ENCODE data around the gene AGBL4. TPM values are rescaled to one million over a fixed set of nuclear protein-coding genes. Genes with fewer than 3 reads are reported as not detected.

AGBL4 gene
- total RNA-seq, 1 donor from 2014 or later = 2.1 TPM

DNA sequence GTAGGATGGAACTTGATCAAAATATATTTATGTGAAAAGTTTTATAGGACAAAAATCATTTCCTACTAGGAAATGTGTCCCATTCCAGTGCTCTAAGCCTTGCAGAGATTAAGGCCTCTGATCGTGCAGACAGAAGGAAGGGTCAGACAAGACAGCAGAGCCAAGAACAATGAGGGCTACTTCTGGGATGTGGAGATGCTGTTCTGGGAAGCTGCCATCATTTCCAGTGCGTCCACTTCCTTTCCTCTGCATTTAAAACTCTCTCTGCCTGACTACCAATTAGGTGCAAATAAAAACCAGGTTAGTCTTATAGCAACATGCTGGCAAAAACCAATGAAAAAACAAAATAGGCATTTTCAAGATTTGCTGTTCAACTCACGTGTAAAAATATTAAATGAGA, 1283.1 kb downstream of the AGBL4 start:
- DNase-seq (no peak), ATAC-seq (no peak)
- Histone ChIP-seq H3K27ac (no peak overlapping the region), H3K27me3 (ENCODE audit: low read depth) (no peaks in the 10 kb centered on the region), H3K9me3 (no peaks in the 10 kb centered on the region), H3K36me3 (peaks cover 26% of the 10 kb centered on the region), H3K4me3 (no peak overlapping the region), H3K4me1 (no peaks in the 10 kb centered on the region)
- TF ChIP-seq, protein P1, sequence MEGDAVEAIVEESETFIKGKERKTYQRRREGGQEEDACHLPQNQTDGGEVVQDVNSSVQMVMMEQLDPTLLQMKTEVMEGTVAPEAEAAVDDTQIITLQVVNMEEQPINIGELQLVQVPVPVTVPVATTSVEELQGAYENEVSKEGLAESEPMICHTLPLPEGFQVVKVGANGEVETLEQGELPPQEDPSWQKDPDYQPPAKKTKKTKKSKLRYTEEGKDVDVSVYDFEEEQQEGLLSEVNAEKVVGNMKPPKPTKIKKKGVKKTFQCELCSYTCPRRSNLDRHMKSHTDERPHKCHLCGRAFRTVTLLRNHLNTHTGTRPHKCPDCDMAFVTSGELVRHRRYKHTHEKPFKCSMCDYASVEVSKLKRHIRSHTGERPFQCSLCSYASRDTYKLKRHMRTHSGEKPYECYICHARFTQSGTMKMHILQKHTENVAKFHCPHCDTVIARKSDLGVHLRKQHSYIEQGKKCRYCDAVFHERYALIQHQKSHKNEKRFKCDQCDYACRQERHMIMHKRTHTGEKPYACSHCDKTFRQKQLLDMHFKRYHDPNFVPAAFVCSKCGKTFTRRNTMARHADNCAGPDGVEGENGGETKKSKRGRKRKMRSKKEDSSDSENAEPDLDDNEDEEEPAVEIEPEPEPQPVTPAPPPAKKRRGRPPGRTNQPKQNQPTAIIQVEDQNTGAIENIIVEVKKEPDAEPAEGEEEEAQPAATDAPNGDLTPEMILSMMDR (IDR thresholded peaks at IDR 0.05) = no peak
- intact Hi-C loops (cut with DNase I) = no loop called here

DNA sequence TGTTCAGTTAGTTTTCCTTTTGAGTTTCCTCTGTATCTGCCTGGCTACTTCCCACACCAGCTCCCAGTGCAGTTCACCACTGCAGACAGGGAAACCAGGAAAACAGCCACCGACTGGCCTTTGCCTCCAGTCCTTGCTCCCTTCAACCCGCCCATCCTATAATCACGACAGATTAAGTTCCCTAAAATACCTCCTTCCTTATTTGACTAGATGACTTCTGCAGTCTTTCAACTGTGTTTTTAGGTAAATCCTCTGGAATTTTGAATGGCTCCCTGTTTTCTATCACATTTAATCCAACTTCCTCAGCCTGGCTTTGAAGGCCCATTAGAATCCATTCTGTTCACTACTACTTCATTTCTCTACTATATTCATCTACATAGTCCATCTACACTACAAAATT, 1284.7 kb downstream of the AGBL4 start:
- no peak for DNase-seq
- no peak for ATAC-seq
- Histone ChIP-seq H3K4me1 (no peaks in the 10 kb centered on the region), H3K27ac (no peak overlapping the region), H3K27me3 (ENCODE audit: low read depth) (no peaks in the 10 kb centered on the region), H3K4me3 (no peak overlapping the region), H3K36me3 (peaks cover 32% of the 10 kb centered on the region), H3K9me3 (no peaks in the 10 kb centered on the region)
- intact Hi-C loops (cut with DNase I) = no loop called here
- TF ChIP-seq, protein P1 (IDR thresholded peaks at IDR 0.05) = no peak

DNA sequence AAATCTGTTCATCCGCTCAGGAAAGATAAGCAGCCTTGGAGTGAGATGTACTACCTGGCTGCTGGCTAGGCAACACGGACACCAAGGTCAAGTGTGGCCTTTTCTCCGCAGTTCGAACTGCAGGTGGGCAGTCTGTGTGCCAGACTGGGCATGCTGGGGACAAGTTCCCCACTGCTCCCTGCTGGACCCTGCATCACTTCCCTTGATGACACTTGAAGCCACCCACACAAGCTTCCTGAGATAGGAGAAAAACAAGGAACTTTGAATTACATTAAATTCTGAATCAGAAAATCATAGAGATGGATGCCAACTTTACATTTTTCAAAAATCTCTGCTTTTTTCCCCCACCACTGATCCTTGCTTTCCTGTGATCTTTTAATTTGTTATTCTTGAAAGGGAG, 1285.4 kb downstream of the AGBL4 start:
- Histone ChIP-seq H3K4me3 (no peak overlapping the region), H3K27ac (no peak overlapping the region), H3K4me1 (no peaks in the 10 kb centered on the region), H3K36me3 (peaks cover 39% of the 10 kb centered on the region), H3K9me3 (no peaks in the 10 kb centered on the region), H3K27me3 (ENCODE audit: low read depth) (no peaks in the 10 kb centered on the region)
- no peak for ATAC-seq
- DNase-seq = no peak
- intact Hi-C loops (cut with DNase I) = no loop called here
- TF ChIP-seq, protein P1 (IDR thresholded peaks at IDR 0.05) = no peak

DNA sequence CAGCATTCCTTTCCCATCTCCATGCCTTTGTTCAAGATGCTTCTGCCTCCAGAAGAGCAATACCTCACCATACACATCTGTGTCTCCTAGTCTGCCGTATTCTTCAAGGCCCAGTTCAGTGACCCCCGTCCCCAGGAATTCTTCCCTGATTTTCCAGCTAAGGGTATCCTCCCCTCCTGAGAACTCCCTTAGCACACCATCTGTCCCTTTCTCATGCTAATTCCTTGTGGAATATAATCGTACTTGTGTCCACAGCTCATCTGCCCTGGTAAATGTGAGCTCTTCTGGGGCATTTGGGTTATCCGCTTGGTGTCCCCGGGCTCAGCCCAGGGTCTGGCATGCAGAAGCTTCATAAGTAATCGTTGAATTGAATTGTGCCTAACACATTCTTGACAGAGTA, 1288.0 kb downstream of the AGBL4 start:
- TF ChIP-seq, protein P1 (IDR thresholded peaks at IDR 0.05) = no peak

DNA sequence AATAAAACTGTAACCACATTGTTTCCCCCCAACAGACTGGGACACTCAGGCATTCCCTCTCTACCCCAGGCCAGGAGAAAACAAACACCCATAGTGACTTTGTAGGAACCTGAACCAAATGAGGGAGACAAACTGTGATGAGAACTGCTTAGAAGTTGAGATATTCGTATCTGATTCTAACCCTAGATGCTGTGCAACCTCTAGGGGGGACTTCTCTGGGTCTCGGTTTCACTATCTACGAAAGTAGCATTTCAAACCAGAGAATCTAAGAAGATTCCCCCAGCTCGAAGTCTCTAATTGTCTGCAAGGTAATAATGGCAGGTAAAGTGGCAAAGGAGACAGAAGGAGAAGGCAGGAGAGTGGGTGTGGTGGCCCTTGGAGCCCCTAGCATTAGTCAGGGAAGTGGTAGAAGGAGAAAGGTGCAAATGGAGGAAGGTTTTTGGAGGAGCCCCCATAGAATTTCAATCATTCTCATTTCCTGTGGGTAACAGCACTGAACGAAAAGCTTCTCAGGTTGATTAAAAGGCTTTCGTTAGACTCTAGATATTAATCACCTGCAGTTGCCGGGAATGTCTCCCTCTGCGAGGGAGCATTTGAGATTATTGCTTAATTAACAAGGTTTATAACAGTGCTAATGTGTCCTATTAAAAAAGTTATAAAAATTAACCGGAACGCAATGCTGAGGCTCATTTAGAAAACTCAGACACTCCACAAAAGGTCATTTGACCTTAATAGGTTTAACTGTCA, 1293.4 kb downstream of the AGBL4 start:
- H3K36me3 ChIP-seq = peaks cover 56% of the 10 kb centered on the region
- no peak for DNase-seq
- no peaks in the 10 kb centered on the region for H3K9me3 ChIP-seq
- H3K4me3 ChIP-seq = no peak overlapping the region
- no peak for ATAC-seq
- H3K27ac ChIP-seq = no peak overlapping the region
- TF ChIP-seq, protein P1 (IDR thresholded peaks at IDR 0.05) = no peak
- no peaks in the 10 kb centered on the region for H3K4me1 ChIP-seq
- H3K27me3 ChIP-seq (ENCODE audit: low read depth) = no peaks in the 10 kb centered on the region
- intact Hi-C loops (cut with DNase I) = no loop called here

More for the DNA sequence above, 1288.0 kb downstream of the AGBL4 start:
- Histone ChIP-seq H3K9me3 (no peaks in the 10 kb centered on the region), H3K4me1 (no peaks in the 10 kb centered on the region), H3K4me3 (no peak overlapping the region), H3K36me3 (peaks cover 48% of the 10 kb centered on the region), H3K27me3 (ENCODE audit: low read depth) (no peaks in the 10 kb centered on the region), H3K27ac (no peak overlapping the region)
- DNase-seq = no peak
- no peak for ATAC-seq
- intact Hi-C loops (cut with DNase I) = no loop called here
